Smooth muscle cell (in vitro differentiated cells): ENCODE results near the gene GNB1. TPM values are rescaled to one million over a fixed set of nuclear protein-coding genes. Genes with fewer than 3 reads are reported as not detected.

Experiments used
- DNase-seq: peaks from one replicate; lab custom pipeline; 2025; ENCODE audit not compliant: unreplicated experiment; lab: John Stamatoyannopoulos, UW
- H2AFZ ChIP-seq: fragments of 200-600 bp; sonication (generic); 2 replicates; pipeline ENCODE4 v1.6.0; 2016; ENCODE audit warnings: antibody characterized with exemption, low read depth, mild to moderate bottlenecking
- H3F3A ChIP-seq: fragments of 200-600 bp; sonication (generic); 2 replicates; pipeline ENCODE4 v1.6.0; 2017; ENCODE audit warnings: antibody characterized with exemption, low read depth
- H3K27ac ChIP-seq: fragments of 200-600 bp; sonication (generic); 2 replicates; pipeline ENCODE4 v1.5.1; 2016; ENCODE audit warnings: low read depth, mild to moderate bottlenecking
- H3K27me3 ChIP-seq: fragments of 200-600 bp; sonication (generic); 2 replicates; pipeline ENCODE4 v1.6.1; 2016; ENCODE audit warnings: low read depth, mild to moderate bottlenecking
- H3K36me3 ChIP-seq: fragments of 200-600 bp; sonication (generic); 2 replicates; pipeline ENCODE4 v1.5.1; 2016; ENCODE audit warnings: low read depth
- H3K4me1 ChIP-seq: fragments of 200-600 bp; sonication (generic); 2 replicates; pipeline ENCODE4 v1.5.1; 2016; ENCODE audit warnings: low read depth
- H3K4me2 ChIP-seq: fragments of 200-600 bp; sonication (generic); 2 replicates; pipeline ENCODE4 v1.6.0; 2016; ENCODE audit warnings: mild to moderate bottlenecking
- H3K4me3 ChIP-seq: fragments of 200-600 bp; sonication (generic); 2 replicates; pipeline ENCODE4 v1.5.1; 2016; ENCODE audit warnings: mild to moderate bottlenecking
- H3K79me2 ChIP-seq: fragments of 200-600 bp; sonication (generic); 2 replicates; pipeline ENCODE4 v1.6.0; 2016; ENCODE audit warnings: low read depth, mild to moderate bottlenecking
- H3K9ac ChIP-seq: fragments of 200-600 bp; sonication (generic); 2 replicates; pipeline ENCODE4 v1.6.0; 2016; ENCODE audit warnings: low read depth
- H3K9me3 ChIP-seq: fragments of 200-600 bp; sonication (generic); replicated peaks from 2 replicates; pipeline ENCODE4 v1.5.1; 2016; ENCODE audit warnings: low read depth
- H4K20me1 ChIP-seq: fragments of 200-600 bp; sonication (generic); 2 replicates; pipeline ENCODE4 v1.6.0; 2016; ENCODE audit warnings: low read depth
- WGBS: methylation state at CpG from one replicate; pipeline ENCODE4 v1.1.7; 2016; ENCODE audit warnings: low lambda C conversion rate; 5-methylcytosine and 5-hydroxymethylcytosine counted together
- polyA plus RNA-seq: library from polyadenylated mRNA; unstranded; fragments of >200 nt; fragmentation: Nextera tagmentation; extraction: Ambion mirVana; gene quantifications from 2 replicates; pipeline ENCODE4 v1.2.1, GENCODE V29; 2016
- total RNA-seq: library from RNA; depleted of rRNA; stranded (reverse); fragments of >200 nt; gene quantifications from 2 replicates; pipeline ENCODE4 v1.2.3, GENCODE V29; 2014
- TF ChIP-seq, protein P1 (sequence below): fragments of 200-600 bp; sonication (generic); IDR thresholded peaks from 2 replicates; pipeline ENCODE4 v1.5.1; 2017; ENCODE audit warnings: borderline replicate concordance, mild to moderate bottlenecking, antibody characterized with exemption; ENCODE audit not compliant: insufficient read depth, poor library complexity, severe bottlenecking

GNB1 gene
- total and polyA plus RNA-seq, 2 experiments from 2014 or later, result 208 to 293 TPM

DNA sequence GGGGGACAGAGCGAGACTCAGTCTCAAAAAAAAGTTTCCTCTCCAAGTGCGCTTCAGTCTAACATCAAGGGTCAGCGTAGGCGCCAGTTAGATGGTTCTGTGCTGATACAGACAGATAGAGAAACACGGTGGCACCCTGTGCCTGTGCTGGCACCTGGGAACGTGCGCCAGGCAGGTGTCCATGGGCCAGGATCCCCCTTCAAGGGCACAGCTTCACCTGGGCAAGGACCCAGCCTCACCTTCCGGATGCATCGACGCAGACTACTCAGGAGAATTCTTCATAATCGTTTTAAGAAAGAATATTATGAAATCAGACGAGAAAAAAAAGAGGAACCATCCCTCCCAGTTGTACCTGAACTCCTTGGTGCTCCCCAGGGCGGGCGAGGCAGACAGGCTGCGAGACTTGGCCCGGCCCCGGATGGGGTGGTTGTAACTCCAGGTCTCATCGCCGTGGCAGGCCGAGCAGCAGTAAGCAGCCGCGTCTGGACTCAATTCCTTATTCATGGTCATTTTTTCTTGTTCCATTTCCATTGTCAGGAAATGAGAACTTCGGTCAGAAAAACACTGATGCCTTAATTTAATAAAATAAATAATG is 125.9 kb downstream of the GNB1 start:
- WGBS, result 98% methylated on average over 23 of the region's 23 CpGs
- H3F3A ChIP-seq, result no peaks in the 10 kb centered on the region
- peaks cover 68% of the 10 kb centered on the region for H3K79me2 ChIP-seq
- H3K36me3 ChIP-seq, result no peaks in the 10 kb centered on the region
- H3K4me2 ChIP-seq, result no peak overlapping the region
- H2AFZ ChIP-seq, result no peak overlapping the region
- H4K20me1 ChIP-seq, result peaks cover 85% of the 10 kb centered on the region
- no peak overlapping the region for H3K4me3 ChIP-seq
- no peaks in the 10 kb centered on the region for H3K4me1 ChIP-seq
- H3K27me3 ChIP-seq, result no peaks in the 10 kb centered on the region
- no peak overlapping the region for H3K27ac ChIP-seq
- no peak for DNase-seq
- H3K9me3 ChIP-seq, result no peaks in the 10 kb centered on the region
- no peak overlapping the region for H3K9ac ChIP-seq
- TF ChIP-seq, protein P1, sequence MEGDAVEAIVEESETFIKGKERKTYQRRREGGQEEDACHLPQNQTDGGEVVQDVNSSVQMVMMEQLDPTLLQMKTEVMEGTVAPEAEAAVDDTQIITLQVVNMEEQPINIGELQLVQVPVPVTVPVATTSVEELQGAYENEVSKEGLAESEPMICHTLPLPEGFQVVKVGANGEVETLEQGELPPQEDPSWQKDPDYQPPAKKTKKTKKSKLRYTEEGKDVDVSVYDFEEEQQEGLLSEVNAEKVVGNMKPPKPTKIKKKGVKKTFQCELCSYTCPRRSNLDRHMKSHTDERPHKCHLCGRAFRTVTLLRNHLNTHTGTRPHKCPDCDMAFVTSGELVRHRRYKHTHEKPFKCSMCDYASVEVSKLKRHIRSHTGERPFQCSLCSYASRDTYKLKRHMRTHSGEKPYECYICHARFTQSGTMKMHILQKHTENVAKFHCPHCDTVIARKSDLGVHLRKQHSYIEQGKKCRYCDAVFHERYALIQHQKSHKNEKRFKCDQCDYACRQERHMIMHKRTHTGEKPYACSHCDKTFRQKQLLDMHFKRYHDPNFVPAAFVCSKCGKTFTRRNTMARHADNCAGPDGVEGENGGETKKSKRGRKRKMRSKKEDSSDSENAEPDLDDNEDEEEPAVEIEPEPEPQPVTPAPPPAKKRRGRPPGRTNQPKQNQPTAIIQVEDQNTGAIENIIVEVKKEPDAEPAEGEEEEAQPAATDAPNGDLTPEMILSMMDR, result no peak

DNA sequence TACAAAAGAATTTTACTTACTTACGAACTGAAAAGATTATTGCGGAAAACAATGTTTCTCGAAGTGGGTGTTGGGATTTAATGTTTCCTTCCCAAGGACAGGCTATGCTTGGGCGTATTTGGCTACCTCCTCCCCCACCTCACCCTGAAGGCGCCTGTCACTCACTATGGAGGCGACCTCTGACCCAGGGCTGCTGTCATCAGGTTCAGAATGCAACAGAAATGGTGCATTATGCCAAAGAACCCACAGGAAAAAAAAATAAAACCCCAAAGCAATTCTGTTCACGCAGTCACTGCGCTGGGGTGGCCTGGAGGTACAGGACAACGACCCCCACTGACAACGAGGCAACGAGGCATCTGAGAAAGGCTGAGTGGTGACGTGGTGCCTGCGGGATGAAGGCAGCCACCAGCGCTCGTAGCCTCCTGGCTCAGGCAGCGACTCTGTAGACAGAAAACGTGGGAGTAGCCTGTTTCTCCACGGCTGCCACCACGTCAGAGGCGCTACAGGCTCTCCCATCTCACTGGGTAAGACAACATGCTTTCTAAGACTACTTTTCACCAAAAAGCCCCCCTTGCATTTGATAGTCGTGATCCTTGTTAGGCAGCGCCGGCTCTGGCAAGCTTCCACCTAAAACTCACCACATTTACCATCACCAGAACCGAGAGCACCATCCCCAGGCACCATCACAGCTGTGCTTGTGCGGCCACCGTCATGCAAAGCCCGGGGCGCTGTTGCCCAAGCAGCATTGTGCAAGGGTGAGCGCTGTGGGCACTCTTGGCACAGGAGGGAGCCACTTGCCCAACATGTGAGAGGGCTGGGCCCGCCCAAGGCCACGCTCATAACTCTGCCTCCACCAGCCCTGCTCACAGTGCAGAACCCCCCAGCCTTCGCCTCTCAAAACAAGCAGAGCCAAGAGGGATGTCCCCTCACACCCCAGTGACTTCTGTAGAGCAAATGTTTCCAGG is 126.9 kb downstream of the GNB1 start:
- Histone ChIP-seq H3K79me2 (peaks cover 57% of the 10 kb centered on the region), H3K9ac (no peak overlapping the region), H3K36me3 (no peaks in the 10 kb centered on the region), H3K27ac (no peak overlapping the region), H4K20me1 (peaks cover 86% of the 10 kb centered on the region), H2AFZ (no peak overlapping the region), H3K4me1 (no peaks in the 10 kb centered on the region), H3K27me3 (no peaks in the 10 kb centered on the region), H3K4me2 (no peak overlapping the region), H3K9me3 (no peaks in the 10 kb centered on the region), H3K4me3 (no peak overlapping the region), H3F3A (no peaks in the 10 kb centered on the region)
- TF ChIP-seq, protein P1, result no peak
- 92% methylated on average over 32 of the region's 32 CpGs for WGBS
- DNase-seq, result no peak

DNA sequence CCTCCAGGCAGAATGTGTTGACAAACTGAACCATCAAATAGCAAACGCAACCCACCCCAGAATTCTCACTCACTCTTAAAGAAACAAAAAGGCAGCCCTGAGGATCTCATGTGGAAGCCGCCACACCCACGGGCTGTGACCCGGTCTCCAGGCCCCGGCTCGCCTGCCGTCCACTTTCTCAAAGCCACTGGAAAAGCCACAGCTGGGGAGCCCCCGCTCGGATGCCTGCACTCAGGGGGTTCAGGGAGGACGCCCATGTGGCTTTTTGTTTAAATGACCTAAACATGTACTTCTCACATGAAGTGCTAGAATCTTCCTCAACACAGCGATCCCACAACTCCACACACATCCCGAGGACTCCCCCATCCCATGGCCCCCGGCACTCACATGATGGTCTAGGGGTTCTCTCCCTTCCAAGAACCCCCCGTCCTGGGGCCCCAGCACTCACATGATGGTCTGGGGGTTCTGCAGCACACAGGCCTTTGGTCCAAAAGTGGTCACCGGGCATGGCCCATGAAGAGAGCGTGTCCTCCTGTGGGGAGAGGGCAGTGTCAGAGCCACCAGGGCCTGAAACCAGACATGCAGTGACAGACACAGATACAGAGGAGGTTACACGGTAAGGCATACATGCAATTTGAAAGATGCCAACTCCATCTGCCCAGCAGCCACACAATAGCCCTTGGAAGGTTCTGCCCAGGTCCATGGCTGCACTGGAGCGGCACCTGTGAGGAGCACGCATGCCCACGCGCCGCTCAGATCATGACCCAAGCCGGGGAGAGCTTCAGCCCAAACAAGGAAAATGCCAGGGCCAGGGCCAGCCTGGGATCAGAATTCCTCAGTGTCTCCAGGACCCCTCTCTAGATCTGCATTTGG is 129.1 kb downstream of the GNB1 start:
- Histone ChIP-seq H3K27ac (no peak overlapping the region), H3K4me2 (no peak overlapping the region), H2AFZ (no peak overlapping the region), H3F3A (no peaks in the 10 kb centered on the region), H3K4me1 (no peaks in the 10 kb centered on the region), H3K9ac (no peak overlapping the region), H3K9me3 (no peaks in the 10 kb centered on the region), H3K36me3 (no peaks in the 10 kb centered on the region), H3K27me3 (no peaks in the 10 kb centered on the region), H4K20me1 (peaks cover 80% of the 10 kb centered on the region), H3K79me2 (peaks cover 36% of the 10 kb centered on the region), H3K4me3 (no peak overlapping the region)
- TF ChIP-seq, protein P1, result no peak
- WGBS, result 99% methylated on average over 23 of the region's 23 CpGs
- no peak for DNase-seq
